NCI-H748 (cell line): Measurements from ENCODE around the gene GOLGA8S.
"Not testable (repeated sequence)": the region's sequence is repeated elsewhere in the genome, so short reads cannot be mapped to it uniquely, and the experiment has no call there.

Source experiments
- DNase-seq: peaks from one replicate; lab custom pipeline; 2025; ENCODE audit not compliant: unreplicated experiment; lab: John Stamatoyannopoulos, UW

GOLGA8S gene, protein sequence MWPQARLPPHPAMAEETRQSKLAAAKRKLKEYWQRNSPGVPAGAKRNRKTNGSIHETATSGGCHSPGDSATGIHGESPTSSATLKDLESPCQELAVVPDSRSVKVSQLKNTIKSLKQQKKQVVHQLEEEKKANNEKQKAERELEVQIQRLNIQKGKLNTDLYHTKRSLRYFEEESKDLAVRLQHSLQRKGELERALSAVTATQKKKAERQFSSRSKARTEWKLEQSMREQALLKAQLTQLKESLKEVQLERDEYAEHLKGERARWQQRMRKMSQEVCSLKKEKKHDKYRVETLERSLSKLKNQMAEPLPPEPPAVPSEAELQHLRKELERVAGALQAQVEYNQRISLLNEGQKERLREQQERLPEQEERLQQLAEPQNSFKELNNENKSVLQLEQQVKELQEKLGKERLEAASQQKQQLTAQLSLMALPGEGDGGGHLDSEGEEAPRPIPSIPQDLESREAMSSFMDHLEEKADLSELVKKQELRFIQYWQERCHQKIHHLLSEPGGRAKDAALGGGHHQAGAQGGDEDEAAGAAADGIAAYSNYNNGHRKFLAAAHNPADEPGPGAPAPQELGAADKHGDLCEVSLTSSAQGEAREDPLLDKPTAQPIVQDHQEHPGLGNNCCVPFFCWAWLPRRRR

DNA sequence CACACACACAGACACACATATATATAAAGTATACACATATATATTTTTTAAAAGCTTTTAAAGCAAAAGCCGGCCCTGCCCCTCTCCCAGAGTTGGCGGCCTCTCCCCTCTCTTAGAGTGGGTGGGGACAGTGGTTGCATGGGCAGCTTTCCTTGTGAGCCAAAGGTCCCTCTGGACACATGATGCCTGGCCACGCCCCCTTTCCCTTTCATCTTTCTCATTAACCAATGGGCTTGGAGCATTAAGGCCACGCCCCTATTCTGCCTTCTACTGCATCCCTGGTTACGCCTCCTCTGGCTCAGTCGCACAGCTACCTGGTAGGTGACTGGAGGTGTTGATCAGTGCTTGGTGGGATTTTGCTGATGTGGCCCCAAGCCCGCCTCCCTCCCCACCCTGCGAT lies at the start of gene GOLGA8S:
Gene GOLGA8S (plus strand): TSS at position 301 of the 400 bp plus-strand sequence. CDS start 62 bp downstream, at position 363.
- DNase-seq: not testable (repeated sequence)

DNA sequence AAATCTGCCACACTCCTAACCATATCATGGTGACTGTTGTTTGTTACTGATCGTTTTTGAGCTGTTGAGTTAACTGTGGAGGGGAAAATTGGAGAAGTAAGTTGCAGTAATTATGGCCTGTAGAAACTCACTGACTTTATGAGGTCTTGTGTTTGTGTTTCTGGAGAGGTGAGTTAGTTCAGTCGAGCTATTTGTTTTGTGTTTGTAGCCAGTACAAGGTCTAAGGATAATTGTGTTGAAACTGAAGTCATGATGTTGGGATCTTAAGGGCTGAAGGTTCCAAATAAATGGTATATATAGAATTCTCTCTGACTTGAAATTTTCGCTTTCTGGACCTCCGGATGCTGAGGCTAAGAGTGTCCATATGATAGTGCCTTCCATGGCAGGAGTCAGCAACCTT lies 49.7 kb upstream of the GOLGA8S start:
- DNase-seq: not testable (repeated sequence)

DNA sequence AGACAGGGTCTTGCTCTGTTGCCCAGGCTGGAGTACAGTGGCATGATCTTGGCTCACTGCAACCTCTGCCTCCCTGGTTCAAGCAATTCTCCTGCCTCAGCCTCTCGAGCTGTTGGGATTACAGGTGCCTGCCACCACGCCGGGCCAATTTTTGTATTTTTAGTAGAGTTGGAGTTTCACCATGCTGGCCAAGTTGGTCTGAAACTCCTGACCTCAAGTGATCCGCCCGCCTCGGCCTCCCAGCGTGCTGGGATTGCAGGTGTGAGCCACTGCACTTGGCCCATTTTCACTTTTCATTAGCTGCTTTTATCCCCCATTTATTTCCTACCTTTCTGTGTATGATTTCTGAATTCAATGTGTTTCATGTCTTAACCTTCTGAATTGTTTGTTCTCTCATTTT lies 48.6 kb upstream of the GOLGA8S start:
- DNase-seq: not testable (repeated sequence)

DNA sequence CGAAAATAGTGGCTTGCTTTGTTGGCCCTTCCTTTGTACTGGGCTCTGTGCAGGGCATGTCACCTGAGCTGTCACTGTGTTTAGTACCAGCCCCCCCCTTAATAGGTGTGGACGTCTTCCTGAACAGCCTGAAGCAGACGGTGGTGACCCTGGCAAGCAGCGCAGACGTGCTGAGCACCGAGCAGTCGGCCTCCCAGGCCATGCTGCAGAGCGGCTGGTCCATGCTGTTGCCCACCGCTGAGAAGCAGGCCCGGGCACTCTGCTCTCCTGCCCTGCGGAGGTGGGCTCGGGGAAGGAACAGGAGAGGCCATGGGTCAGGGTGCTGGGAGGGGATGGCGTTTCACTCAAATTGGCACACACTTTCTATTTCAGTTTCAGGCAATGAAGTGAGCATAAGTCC lies 43.3 kb upstream of the GOLGA8S start:
- DNase-seq: not testable (repeated sequence)

DNA sequence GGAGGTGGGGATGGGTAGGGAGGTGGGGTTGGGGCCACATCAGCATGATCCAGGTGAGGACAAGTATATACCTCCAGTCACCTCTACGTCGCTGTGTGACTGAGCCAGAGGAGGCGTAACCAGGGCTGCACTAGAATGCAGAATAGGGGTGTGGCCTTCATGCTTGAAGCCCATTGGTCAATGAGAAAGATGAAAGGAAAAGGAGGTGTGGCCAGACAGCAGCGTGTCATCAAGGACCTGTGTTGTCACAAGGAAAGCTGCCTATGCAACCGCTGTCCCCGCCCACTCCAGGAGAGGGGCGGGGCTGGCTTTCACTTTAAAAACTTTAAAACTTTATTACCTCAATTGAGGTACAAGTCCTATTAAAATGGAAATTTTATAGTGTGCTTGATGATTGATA lies 20.5 kb upstream of the GOLGA8S start, which contains the start of gene GOLGA6L26:
Gene GOLGA6L26 (minus strand): TSS at position 101 of the 400 bp plus-strand sequence. CDS start 61 bp downstream, at position 40.
- not testable (repeated sequence) for DNase-seq

DNA sequence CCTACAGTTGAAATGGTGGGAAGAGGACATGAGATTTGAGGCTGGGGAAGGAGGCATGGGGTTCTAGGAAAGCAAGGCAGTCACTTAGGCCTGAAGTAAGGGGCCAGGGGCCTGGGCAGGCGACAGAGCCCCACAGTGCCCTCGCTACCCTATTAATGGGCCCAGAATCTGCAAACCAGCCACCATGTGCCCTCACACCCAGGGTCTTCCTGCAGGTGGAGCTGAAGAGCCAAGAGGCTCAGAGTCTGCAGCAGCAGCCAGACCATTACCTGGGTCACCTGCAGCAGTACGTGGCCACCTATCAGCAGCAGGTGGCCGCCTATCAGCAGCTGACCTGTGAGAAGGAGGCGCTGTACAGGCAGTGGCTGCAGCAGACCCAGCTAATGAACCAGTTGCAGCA lies 8.1 kb downstream of the GOLGA8S start:
- not testable (repeated sequence) for DNase-seq

DNA sequence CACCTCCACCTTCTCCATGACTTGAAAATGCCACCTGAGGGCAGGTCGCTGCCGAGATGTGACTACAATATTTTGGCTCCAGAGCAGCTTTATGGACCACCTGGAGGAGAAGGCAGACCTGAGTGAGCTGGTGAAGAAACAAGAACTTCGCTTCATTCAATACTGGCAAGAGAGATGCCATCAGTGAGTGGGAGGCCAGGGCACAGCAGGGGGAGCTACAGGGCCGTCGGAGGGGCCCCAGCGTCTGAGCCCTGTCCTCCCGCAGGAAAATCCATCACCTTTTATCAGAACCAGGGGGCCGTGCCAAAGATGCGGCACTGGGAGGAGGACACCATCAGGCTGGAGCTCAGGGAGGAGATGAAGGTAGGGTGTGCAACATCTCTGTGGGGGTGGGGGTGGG lies 9.7 kb downstream of the GOLGA8S start:
- not testable (repeated sequence) for DNase-seq

DNA sequence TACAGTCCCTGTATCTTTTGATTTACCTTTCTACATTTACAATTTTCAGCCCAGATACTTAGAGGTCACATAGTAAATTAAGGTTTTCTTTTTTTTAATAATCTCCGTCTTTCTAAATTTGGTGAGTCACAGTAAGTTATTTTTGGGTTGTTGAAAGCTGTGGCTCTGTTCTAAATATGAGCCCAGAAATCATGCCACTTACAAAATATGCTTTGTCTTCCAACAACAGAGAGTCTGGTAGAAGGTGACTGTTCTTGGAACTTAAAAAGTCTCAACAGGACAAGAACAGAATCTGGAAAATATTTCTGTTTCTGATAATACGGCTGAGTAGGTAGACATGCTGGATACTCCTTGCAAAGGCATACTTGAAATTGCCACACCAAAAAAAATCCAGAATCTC lies 16.0 kb downstream of the GOLGA8S start:
- DNase-seq: no peak

DNA sequence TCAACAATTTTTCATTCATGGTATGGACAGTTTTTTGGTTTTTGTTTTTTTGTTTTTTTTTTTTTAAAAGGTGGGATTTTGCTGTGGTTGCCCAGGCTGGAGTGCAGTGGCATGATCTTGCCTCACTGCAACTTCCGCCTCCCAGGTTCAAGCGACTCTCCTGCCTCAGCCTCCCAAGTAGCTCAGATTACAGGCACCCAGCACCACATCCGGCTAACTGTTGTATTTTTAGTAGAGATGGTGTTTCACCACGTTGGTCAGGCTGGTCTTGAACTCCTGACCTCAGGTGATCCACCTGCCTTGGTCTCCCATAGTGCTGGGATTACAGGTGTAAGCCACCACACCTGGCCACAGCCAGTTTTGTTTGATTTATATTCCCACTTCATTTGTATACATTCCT lies 16.6 kb downstream of the GOLGA8S start:
- not testable (repeated sequence) for DNase-seq

DNA sequence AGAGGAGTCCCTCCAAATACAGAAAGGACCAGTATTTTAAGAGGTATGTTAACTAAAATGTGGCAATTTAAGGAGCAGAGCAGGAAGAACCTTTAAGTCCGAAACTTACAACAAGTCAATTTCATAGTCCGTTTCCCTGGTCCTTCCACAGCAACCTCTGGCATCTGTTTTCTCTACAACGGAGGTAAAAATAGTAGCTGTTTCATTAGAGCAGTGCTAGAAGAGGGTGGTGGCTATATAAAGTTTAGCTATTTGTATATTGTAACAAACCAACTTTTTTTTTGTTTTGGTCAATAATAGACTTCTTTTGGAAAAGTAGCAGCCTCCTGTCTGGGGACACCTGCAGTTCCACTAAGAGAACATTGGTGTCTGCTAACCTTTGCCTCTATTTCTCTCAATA lies 17.3 kb downstream of the GOLGA8S start:
- DNase-seq: not testable (repeated sequence)

DNA sequence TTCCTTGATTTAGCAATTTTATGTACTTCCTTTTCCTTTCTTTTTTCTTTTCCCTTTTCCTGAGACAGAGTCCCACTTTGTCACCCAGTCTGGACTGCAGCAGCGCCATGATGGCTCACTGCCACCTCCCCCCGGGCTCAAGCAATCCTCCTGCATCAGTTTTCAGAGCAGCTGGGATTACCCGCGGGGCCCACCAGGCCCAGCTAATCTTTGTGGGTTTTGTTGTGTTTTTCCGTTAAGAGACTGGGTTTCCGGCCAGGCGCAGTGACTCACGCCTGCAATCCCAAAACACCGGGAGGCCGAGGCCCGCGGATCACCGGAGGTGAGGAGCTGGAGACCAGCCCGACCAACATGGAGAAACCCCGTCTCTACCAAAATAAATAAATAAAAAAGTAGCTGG lies 17.7 kb downstream of the GOLGA8S start:
- no peak for DNase-seq

DNA sequence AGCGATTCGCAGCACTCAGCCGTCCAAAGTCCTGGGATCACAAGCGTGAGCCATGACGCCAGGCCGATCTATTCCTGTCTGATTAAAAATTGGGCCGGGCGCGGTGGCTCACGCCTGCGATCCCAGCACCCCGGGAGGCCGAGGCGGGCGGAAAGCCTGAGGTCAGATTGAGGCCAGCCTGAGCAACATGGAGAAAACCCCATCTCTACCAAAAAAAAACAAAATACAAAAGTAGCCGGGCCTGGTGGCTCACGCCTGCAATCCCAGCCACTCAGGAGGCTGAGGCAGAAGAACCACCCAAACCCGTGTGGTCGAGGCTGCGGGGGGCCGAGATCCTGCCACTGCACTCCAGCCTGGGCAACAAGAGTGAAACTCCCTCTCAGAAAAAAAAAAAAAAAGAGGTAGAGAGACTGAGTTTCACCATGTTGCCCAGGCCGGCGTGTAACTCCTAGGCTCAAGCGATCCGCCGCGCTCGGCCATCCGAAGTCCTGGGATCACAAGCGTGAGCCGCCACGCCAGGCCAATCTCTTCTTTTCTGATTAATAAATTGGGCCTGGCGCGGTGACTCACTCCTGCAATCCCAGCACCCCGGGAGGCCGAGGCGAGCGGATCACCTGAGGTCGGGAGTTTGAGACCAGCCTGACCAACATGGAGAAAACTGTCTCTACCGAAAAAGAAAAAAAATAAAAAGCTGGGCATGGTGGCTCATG lies 18.5 kb downstream of the GOLGA8S start:
- DNase-seq: not testable (repeated sequence)

DNA sequence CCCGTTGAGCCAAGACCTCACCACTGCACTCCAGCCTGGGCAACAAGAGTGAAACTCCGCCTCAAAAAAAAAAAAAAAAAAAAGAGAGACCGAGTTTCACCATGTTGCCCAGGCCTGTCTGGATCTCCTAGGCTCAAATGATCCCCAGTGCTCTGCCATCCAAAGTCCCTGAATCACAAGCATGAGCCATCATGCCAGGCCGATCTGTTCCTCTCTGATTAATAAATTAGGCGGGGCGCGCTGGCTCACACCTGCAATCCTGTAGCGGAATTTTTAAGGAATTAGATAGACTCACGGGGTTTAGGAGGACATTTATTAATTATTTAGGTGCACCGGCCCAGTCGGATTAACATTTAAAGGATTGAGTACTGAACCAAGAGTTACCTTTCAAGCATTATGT lies 19.7 kb downstream of the GOLGA8S start:
- DNase-seq: not testable (repeated sequence)

DNA sequence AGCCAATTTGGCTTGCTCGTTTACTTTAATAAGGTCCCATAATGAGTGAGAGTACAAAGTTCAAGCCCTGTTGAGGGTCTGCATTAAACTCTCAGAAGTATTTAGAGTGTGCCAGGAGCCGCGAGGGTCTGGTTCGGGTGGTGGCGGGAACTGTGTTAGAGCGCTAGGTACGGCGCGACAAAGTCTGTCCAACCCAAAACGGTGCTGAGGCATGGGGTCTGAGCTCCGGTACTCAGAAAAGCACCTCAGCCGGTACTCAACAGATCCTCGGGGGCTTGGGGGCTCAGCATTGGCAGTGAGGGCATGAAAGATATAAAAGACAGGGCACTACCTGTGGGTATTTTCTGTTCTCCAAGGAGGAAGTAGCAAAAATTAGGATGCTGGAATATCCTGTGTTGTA lies 24.4 kb downstream of the GOLGA8S start:
- not testable (repeated sequence) for DNase-seq

DNA sequence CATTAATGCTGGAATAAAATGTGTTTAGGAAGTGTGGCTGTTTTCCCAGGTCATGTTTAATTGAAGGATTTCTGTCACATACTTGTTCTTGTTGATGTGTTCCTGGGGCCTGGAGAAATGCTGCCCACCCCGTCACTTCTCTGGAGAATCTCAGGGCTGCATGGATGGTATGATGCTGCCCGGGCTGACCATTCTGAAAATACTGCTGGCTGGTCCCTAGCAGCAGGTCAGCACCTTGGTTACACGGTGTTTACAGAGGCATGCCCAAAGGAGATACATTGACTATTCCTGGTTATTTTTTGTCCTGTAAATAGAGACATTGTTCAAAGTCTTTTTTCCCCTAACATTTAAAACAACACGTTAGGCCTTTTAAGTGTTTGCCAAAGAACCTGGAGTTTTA lies 26.2 kb downstream of the GOLGA8S start:
- not testable (repeated sequence) for DNase-seq

DNA sequence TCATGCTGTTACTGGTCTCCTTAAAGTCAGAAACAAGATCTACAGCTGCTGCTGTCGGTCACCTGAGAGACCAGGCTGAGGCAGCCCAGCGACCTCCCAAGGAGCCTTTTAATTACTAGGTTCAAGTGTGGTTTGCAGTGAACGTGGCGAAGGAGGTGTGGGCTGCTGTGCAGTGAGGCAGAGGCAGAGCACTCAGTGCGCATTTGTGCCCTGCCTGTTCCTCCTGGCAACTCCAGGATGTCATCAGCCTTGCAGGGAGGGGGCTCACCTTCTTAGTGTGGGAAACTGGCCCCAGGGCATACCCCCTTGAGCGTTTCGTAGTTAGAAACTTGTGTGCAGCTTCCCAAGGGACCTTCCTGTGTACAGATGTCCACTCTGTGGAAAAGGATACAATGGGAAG lies 26.6 kb downstream of the GOLGA8S start:
- not testable (repeated sequence) for DNase-seq

DNA sequence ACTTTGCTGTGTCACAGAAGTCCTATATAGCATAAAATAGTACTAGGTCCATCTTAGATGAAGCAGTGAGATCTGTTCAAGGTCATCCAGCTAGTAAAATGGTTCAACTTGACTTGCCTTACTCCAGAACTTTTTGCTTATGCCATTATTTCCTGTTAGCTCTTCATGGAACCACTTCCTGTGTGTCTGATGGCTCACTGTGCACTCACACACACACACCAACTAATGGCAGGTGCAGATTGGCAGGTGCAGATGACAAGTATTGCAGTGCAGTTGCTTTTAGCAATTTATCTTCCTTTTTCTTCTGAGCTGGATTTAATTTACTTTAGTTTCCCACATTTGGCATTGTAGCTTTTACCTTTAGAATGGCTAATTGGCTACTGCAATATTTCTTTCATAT lies 29.8 kb downstream of the GOLGA8S start:
- DNase-seq: peak; percentile 22

DNA sequence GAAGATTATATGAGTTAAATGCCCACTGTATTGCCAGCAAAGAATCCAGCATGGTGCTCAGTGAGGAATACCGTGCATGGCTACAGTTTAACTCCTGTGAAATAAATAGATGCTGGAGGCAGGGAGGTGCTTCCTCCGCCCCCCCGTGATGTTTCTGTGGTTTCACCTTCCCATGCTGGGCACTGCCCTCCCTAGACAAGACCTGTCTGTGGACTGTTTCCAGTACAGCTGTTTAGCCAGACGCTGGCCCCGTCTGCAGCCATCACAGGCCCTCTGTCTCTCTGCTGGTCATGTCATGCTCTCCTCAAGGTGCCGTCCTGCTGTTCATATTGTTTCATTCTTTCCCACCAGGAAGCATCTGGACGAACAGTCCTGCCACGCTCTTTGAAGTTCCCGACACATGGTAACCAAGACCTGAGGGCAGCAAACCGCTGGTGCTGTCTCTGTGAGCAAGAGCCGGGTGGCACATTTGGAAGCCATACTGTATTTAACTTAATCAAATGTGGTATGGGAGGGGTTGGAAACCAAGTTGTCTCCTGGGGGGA lies 31.4 kb downstream of the GOLGA8S start:
- DNase-seq: no peak

DNA sequence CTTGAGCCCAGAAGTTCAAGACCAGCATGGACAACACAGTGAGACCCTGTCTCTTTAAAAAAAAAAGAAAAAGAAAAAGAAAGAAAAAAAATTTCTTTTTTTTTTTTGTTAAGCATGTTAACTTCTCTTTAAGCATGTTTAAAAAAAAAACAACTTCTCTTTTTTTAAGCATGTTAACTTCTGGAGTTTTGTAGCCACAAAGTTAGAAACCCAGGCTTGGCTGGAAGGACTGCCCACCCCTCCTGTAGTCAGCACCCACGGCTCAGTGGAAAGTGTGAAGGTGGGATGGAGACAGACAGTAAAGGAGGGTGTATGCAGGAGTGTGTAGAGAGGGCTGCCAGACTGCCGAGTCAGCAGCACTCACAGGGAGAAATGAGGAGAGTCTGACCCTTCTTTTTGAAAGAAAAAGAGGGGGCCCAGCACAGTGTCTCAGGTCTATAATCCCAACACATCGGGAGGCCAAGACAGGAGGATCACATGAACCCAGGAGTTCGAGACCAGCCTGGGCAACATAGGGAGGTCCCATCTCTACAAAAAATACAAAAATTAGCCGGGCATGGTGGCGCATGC lies 33.2 kb downstream of the GOLGA8S start:
- DNase-seq: no peak

DNA sequence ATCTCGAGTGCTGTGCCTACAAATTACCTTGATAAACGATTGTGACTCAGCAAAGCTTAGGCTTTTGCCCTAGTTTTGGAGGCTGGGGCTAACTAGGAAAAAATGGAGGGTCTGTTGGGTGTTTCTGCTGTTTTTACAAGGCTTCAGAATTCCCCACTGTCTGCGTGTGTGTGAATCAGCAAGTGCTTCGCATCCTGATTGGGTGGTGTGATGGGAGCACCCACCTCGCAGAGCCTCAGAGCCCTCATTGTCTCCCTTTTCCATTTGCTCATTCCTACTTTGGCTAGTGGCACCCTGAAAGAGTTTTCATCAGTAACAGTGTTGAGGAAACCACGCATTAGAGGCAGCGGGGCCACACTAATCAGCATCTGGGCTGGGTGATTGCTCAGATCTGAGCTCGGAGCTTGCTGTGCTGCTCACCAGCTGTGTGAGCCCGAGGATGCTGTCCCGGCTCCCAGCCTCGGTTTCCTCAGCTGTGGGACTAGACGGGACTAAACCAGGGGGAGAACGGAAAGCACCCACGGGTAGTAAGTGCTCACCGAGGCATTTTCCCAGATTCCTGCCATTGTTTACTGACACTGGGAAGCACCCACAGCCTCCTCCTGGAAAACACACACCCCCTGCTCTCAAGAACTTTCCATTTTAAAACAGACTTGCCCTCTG lies 40.6 kb downstream of the GOLGA8S start:
- no peak for DNase-seq
